ENCODE data around the gene NSDHL.
"Not testable (repeated sequence)": the region's sequence is repeated elsewhere in the genome, so short reads cannot be mapped to it uniquely, and the experiment has no call there.

The NSDHL gene

DNA sequence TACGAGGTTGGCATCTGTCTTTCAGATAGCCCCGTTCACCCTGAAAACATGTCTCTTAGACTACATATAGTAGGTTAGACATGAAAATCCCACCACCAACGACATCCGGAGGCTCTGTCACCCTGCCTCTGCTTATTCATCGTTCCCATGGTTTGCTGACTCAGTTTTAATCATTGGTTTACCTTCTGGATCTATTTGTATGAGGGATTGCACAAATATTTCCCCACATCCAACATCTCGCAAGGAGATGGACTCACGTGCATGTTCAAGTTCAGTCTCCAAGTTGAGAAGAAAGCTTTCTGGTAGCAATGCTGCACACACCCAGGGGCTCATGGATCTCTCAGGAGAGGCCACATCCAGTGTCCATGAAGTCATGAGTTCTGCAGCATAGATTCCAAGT is 11.1 kb upstream of the NSDHL start:
- H3K4me1 ChIP-seq (ENCODE audit: control insufficient read depth, insufficient read depth, low read length, poor library complexity, severe bottlenecking), result no peaks in the 10 kb centered on the region
- H3K27ac ChIP-seq (ENCODE audit: low read depth, low read length, severe bottlenecking), result no peak overlapping the region
- 94% methylated on average over 2 of the region's 7 CpGs; no CpG with 5 or more reads in 1 of the 2 experiments for whole genome bisulfite sequencing, 2 experiments (ENCODE audit: insufficient coverage in 2 of 2)
- no peaks in the 10 kb centered on the region for H3K36me3 ChIP-seq (ENCODE audit: control insufficient read depth, insufficient read depth, low read length)
- H3K4me3 ChIP-seq (ENCODE audit: extremely low read depth, insufficient read depth, low read length, poor library complexity, severe bottlenecking), result no peak overlapping the region
- H3K9me3 ChIP-seq (ENCODE audit: control insufficient read depth, low read length), result no peaks in the 10 kb centered on the region

DNA sequence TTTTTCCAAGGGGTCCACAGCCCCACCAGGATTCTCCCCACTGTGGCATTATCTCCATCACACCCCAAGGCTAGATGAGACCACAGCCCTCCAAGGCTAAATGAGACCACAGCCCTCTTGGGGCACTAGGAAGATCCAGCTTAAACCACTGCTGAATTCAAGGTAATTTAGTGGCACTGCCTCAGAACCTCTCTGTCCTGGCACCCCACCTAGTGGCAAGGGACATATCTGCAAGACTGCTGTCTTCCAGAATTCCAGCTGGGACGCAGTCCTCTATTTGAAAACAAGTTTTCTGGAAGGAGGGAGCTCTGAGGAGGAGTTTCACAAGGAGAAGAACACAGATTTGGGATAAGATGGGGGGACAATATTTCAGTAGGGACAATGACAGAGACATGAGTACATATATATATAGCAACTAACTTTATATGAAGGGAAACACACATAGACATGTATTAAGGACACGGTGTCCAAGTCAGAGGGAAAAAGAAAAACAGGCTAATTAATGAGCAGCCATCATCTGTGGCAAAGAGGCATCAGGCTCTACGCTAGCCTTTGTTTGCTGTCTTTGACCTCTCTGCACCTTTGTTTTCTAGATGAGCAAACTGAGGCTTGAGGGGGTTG is 9.6 kb upstream of the NSDHL start:
- Histone ChIP-seq H3K4me1 (ENCODE audit: control insufficient read depth, insufficient read depth, low read length, poor library complexity, severe bottlenecking) (no peaks in the 10 kb centered on the region), H3K4me3 (ENCODE audit: extremely low read depth, insufficient read depth, low read length, poor library complexity, severe bottlenecking) (no peak overlapping the region), H3K9me3 (ENCODE audit: control insufficient read depth, low read length) (no peaks in the 10 kb centered on the region), H3K27ac (ENCODE audit: low read depth, low read length, severe bottlenecking) (no peak overlapping the region), H3K36me3 (ENCODE audit: control insufficient read depth, insufficient read depth, low read length) (no peaks in the 10 kb centered on the region)
- WGBS, 2 experiments (ENCODE audit: insufficient coverage in 2 of 2), result 60% methylated on average over 2 of the region's 3 CpGs; no CpG with 5 or more reads in 1 of the 2 experiments

DNA sequence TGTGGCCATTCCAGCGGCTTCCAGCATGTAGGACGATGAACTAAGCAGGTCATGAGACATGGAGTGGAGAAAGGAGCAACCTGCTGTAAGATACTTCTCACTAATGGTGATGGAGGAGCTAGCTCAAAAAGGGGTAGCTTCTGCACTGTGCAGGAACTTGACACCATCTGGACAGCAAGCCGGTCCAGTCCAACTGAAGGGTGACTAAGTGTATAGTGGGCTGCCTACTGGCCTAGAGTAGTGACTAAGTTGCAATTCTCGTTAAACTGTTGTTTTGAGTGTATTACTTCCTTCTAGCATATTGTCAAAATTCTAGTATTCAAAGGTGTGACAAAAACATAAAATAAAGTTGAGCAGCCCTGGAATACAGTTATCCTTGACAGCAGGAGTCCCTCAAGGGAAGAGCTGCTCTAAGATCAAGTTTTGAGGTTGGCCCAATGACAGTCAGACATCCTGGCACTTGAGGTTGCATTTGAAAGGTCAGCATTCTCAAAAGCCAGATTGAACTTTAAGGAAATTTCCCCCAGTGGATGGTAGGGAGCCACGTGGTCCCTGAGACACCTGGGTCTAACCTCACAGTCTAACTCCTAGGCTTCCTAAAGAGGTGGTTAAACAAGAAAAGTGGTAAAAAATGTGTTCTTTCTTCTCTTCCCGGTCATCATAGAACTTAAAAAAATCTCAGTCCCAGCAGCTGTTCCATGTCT is 8.3 kb upstream of the NSDHL start:
- H3K4me3 ChIP-seq (ENCODE audit: extremely low read depth, insufficient read depth, low read length, poor library complexity, severe bottlenecking), result no peak overlapping the region
- no peaks in the 10 kb centered on the region for H3K4me1 ChIP-seq (ENCODE audit: control insufficient read depth, insufficient read depth, low read length, poor library complexity, severe bottlenecking)
- no peak overlapping the region for H3K27ac ChIP-seq (ENCODE audit: low read depth, low read length, severe bottlenecking)
- 100% methylated on average over 1 to 2 of the region's 6 CpGs for WGBS, 2 experiments (ENCODE audit: insufficient coverage in 2 of 2)
- no peaks in the 10 kb centered on the region for H3K9me3 ChIP-seq (ENCODE audit: control insufficient read depth, low read length)
- H3K36me3 ChIP-seq (ENCODE audit: control insufficient read depth, insufficient read depth, low read length), result peaks cover 3% of the 10 kb centered on the region

DNA sequence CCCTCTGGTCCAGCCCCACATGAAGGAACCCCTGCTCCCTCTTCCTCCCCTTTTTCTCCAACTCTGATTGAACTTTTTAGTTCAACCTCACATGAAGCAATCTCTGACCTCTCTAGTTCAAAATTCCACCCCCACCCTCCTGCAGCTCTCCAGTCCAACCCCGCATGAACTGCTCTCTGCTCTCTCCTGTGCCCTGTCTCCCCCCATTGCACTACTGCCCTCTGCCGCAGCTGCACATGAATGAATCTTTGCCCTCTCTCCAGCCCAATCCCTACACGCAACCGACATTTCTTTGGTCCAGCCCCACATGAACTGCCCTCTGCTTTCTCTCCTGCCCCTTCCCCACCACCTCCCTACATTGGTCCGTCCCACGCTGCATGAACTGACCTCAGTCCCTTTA is 7.2 kb upstream of the NSDHL start:
- Histone ChIP-seq H3K36me3 (ENCODE audit: control insufficient read depth, insufficient read depth, low read length) (peaks cover 12% of the 10 kb centered on the region), H3K4me3 (ENCODE audit: extremely low read depth, insufficient read depth, low read length, poor library complexity, severe bottlenecking) (no peak overlapping the region), H3K9me3 (ENCODE audit: control insufficient read depth, low read length) (no peaks in the 10 kb centered on the region), H3K4me1 (ENCODE audit: control insufficient read depth, insufficient read depth, low read length, poor library complexity, severe bottlenecking) (no peaks in the 10 kb centered on the region), H3K27ac (ENCODE audit: low read depth, low read length, severe bottlenecking) (no peak overlapping the region)
- WGBS, 2 experiments (ENCODE audit: insufficient coverage in 2 of 2), result 46 to 67% methylated on average over 3 to 6 of the region's 6 CpGs

DNA sequence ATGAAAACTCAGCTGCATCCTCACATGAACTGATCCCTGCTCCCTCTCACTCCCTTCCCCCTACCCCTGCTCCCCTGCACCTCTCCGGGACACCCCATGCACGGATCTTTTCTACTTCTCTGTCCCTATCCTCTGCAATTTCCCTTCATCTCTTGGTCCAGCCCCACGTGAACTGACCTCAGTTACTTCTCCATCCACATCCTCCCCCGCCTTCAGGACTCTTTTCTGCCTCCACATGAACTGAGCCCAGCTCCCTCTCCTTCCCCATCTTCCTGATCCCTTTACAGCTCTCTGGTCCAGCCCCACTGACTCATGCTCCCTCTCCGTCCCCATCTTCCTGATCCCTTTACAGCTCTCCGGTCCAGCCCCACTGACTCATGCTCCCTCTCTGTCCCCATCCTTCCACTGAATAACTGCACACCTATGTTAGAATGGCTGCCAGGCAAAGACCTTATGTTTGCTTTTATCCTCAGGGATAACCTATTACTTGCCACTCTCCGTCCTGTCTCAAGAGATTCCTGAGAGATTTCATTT is 6.0 kb upstream of the NSDHL start:
- Histone ChIP-seq H3K36me3 (ENCODE audit: control insufficient read depth, insufficient read depth, low read length) (peaks cover 12% of the 10 kb centered on the region), H3K4me3 (ENCODE audit: extremely low read depth, insufficient read depth, low read length, poor library complexity, severe bottlenecking) (no peak overlapping the region), H3K4me1 (ENCODE audit: control insufficient read depth, insufficient read depth, low read length, poor library complexity, severe bottlenecking) (no peaks in the 10 kb centered on the region), H3K9me3 (ENCODE audit: control insufficient read depth, low read length) (no peaks in the 10 kb centered on the region), H3K27ac (ENCODE audit: low read depth, low read length, severe bottlenecking) (no peak overlapping the region)
- WGBS, 2 experiments (ENCODE audit: insufficient coverage in 2 of 2), result 50 to 70% methylated on average over 2 to 5 of the region's 7 CpGs

DNA sequence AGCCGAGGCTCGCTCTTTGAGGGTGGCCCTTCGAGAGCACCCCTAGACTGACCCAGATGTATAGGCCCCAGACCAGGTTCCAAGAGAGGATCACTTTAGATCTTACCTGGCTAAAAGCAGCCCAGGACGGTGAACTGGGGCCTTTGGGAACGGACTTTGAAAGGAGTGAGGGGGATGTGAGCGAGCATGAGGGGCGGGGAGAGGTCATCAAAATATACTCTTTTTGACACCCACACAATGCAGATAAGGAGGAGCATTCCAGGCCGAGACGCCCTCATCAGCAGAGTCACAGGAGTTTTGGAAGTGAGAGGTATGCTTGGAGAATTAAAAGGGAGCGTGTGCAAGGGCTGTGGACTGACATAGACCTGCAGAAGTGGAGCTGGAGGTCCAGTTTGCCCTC is 528 bp downstream of the NSDHL start:
- 17% methylated on average over 3 of the region's 10 CpGs; no CpG with 5 or more reads in 1 of the 2 experiments for whole genome bisulfite sequencing, 2 experiments (ENCODE audit: insufficient coverage in 2 of 2)
- no peaks in the 10 kb centered on the region for H3K4me1 ChIP-seq (ENCODE audit: control insufficient read depth, insufficient read depth, low read length, poor library complexity, severe bottlenecking)
- peaks cover 42% of the 10 kb centered on the region for H3K36me3 ChIP-seq (ENCODE audit: control insufficient read depth, insufficient read depth, low read length)
- peaks cover 4% of the 10 kb centered on the region for H3K9me3 ChIP-seq (ENCODE audit: control insufficient read depth, low read length)
- H3K4me3 ChIP-seq (ENCODE audit: extremely low read depth, insufficient read depth, low read length, poor library complexity, severe bottlenecking), result peak overlapping the region; percentile 61
- peak overlapping the region; percentile 71 for H3K27ac ChIP-seq (ENCODE audit: low read depth, low read length, severe bottlenecking)

DNA sequence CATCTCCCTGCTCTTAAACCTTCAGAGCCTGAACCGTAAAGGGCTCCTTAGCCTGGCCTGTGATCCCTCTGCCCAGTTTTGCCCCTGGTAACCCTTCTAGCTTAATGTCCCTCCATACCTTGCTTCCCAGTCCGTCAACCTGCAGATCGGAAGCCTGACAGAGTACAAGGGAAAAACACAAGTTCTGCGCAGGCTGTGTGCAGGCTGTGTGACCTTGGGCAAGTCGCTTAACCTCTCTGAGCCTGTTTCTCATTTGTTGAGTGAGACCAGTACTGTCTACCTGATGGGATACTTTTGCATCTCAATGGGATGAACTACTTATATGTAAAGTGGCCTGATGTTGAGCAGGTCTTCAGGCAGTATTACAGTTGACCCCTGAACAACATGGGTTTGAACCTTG is 1.7 kb downstream of the NSDHL start:
- Histone ChIP-seq H3K4me3 (ENCODE audit: extremely low read depth, insufficient read depth, low read length, poor library complexity, severe bottlenecking) (peak overlapping the region; percentile 61), H3K27ac (ENCODE audit: low read depth, low read length, severe bottlenecking) (no peak overlapping the region)
- WGBS, 2 experiments (ENCODE audit: insufficient coverage in 2 of 2), result 88 to 100% methylated on average over 1 to 4 of the region's 5 CpGs

DNA sequence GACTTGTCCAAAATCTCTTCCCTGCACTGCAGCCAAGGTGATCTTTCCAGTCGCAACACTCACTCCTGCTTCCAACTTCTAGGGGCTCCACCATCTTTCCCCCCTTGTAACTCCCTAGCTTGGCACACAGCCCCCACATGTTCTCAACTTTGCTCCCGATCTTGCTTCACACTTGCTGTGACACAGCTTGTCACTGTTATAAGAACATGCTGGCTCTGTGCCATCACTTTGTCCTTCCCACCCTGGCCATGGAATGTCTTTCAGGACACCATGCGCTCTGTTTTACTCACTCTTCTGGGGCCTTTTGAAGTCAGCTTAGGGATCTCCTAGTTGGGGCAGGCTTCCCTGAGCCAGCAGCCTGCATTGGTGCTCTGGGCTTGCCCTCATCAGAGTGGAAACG is 2.5 kb downstream of the NSDHL start:
- H3K9me3 ChIP-seq (ENCODE audit: control insufficient read depth, low read length), result peaks cover 4% of the 10 kb centered on the region
- 92 to 100% methylated on average over 2 to 3 of the region's 4 CpGs for WGBS, 2 experiments (ENCODE audit: insufficient coverage in 2 of 2)
- peaks cover 30% of the 10 kb centered on the region for H3K36me3 ChIP-seq (ENCODE audit: control insufficient read depth, insufficient read depth, low read length)
- no peak overlapping the region for H3K27ac ChIP-seq (ENCODE audit: low read depth, low read length, severe bottlenecking)
- no peak overlapping the region for H3K4me3 ChIP-seq (ENCODE audit: extremely low read depth, insufficient read depth, low read length, poor library complexity, severe bottlenecking)
- H3K4me1 ChIP-seq (ENCODE audit: control insufficient read depth, insufficient read depth, low read length, poor library complexity, severe bottlenecking), result no peaks in the 10 kb centered on the region

More for the DNA sequence above, 1.7 kb downstream of the NSDHL start:
- H3K4me1 ChIP-seq (ENCODE audit: control insufficient read depth, insufficient read depth, low read length, poor library complexity, severe bottlenecking), result no peaks in the 10 kb centered on the region
- H3K9me3 ChIP-seq (ENCODE audit: control insufficient read depth, low read length), result peaks cover 4% of the 10 kb centered on the region
- peaks cover 39% of the 10 kb centered on the region for H3K36me3 ChIP-seq (ENCODE audit: control insufficient read depth, insufficient read depth, low read length)

DNA sequence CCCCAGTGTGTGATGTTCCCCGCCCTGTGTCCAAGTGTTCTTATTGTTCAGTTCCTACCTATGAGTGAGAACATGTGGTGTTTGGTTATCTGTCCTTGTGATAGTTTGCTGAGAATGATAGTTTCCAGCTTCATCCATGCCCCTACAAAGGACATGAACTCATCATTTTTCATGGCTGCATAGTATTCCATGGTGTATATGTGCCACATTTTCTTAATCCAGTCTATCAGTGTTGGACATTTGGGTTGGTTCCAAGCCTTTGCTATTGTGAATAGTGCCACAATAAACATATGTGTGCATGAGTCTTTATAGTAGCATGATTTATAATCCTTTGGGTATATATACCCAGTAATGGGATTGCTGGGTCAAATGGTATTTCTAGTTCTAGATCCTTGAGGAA is 4.6 kb downstream of the NSDHL start:
- H3K4me3 ChIP-seq (ENCODE audit: extremely low read depth, insufficient read depth, low read length, poor library complexity, severe bottlenecking); H3K9me3 ChIP-seq (ENCODE audit: control insufficient read depth, low read length); H3K27ac ChIP-seq (ENCODE audit: low read depth, low read length, severe bottlenecking); H3K4me1 ChIP-seq (ENCODE audit: control insufficient read depth, insufficient read depth, low read length, poor library complexity, severe bottlenecking): not testable (repeated sequence)
- H3K36me3 ChIP-seq (ENCODE audit: control insufficient read depth, insufficient read depth, low read length), result peaks cover 30% of the 10 kb centered on the region
- WGBS, 2 experiments (ENCODE audit: insufficient coverage in 2 of 2), result no CpG with 5 or more reads among the region's 1 CpG

DNA sequence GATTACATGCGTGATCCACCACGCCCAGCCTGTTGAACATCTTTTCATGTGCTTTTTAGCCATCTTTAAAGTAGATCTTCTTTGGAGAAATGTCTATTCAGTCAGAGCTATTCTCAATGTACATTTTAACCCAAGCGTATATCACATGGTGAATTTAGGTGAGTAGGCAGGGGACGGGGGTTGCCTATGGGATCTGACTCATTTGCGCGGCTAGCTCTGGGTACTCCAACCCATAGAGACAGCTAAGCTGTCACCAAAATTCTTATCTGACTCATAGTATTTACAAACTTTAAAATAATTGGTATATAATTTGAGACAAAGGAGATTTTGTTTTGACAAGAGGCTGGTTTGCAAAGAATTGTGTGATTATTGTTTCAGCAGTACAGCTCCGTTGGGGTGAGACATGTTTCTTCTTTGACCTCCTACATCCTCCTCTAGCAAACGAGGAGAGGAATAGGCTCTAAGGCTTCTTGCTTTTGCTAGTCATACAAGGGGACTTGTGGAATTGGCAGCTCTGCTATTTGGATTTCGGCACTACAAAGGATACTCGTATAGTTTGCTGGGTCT is 12.0 kb downstream of the NSDHL start:
- H3K9me3 ChIP-seq (ENCODE audit: control insufficient read depth, low read length), result no peaks in the 10 kb centered on the region
- H3K27ac ChIP-seq (ENCODE audit: low read depth, low read length, severe bottlenecking), result no peak overlapping the region
- 93 to 100% methylated on average over 2 of the region's 10 CpGs for WGBS, 2 experiments (ENCODE audit: insufficient coverage in 2 of 2)
- no peak overlapping the region for H3K4me3 ChIP-seq (ENCODE audit: extremely low read depth, insufficient read depth, low read length, poor library complexity, severe bottlenecking)
- H3K36me3 ChIP-seq (ENCODE audit: control insufficient read depth, insufficient read depth, low read length), result peaks cover 53% of the 10 kb centered on the region
- no peaks in the 10 kb centered on the region for H3K4me1 ChIP-seq (ENCODE audit: control insufficient read depth, insufficient read depth, low read length, poor library complexity, severe bottlenecking)

Data from mesodermal cell (in vitro differentiated cells).